ENCODE data around the gene ITGB1.

GRCh38 chr10:32930036-32930435 lies 28.0 kb downstream of the ITGB1 start:
- TF ChIP-seq CTCF (IDR thresholded peaks at IDR 0.05) (no peak), POLR2A (IDR thresholded peaks at IDR 0.05) (no peak), EP300 (IDR thresholded peaks at IDR 0.05) (no peak)

Measured in gastroesophageal sphincter (tissue), 3 donors.